ENCODE data around the gene UBE2U.
"Not testable (repeated sequence)": the region's sequence is repeated elsewhere in the genome, so short reads cannot be mapped to it uniquely, and the experiment has no call there.

Gene UBE2U

DNA sequence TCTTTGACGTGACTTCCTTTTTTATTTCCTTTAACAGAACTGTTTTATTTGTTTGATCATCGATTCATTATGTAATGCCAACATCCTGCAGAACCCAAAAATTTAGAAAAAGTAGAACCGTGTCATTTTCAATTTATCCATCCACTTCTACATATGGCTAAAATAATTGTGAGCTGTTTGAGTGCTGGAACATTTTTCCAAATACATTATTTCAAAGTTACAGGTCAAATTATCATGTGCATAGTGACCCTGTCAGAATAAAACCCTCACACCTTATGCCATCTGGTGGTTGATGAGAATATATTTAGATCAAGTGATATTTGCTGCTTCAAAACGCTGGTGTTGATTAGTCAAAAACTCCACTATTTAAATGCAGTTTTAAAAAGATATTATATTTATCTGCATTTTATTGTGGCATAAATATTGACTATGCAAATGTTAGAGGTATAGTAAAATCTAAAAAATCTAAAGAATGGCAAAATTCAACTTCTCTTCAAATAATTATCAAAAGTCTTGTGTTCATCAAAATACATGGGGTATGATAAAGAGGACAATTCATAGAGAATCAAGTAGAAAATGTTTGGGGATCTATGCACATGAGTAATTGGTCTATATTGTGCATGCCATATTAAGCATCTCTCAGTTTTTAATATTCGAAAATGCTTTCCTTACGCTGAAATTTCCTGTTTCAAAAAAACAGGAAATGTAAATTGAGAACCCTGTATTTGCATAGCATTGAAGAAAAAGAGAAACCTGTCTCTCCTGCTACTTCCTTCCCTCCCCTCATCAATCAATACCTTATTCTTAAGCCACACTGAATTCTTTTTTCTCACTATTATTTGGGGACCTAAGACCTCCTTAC lies 39.7 kb downstream of the UBE2U start:
- no peak for DNase-seq

GRCh38 chr1:64243757-64244080 lies 40.3 kb downstream of the UBE2U start:
- no peak for DNase-seq

- no peak for DNase-seq
Measured at GRCh38 chr1:64245495-64245894, 42.1 kb downstream of the UBE2U start.

DNA sequence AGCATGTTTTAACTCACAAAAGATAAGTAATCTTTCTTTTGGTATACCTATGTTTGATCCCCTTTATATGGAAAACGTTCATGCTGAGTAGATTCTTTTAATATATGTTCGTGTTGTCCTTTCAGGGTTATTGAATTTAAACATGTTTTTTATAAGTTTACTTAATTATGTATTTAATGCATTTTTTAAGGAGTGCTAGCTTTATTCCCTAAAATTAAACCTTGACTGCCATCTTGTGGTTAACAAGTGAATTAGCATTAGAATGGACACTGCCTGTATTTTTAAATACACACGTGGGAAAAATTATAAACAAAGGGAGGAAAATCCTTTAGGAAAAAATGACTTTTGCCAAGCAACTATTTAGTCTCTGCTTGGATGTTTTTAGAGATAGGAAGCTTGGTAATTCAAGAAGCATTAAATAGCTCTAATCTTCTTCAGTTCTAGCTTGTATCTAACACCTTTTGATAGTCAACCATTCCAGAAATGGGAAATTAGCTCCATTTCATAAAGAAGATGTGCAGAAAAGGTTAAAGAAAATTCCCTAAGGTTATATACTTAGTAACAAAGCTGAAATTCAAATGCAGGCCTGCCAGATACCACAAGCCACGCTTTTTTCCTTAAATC lies 43.0 kb downstream of the UBE2U start:
- DNase-seq = no peak

GRCh38 chr1:64248065-64248464 lies 44.6 kb downstream of the UBE2U start:
- no peak for DNase-seq

GRCh38 chr1:64250472-64250871 lies 47.0 kb downstream of the UBE2U start:
- DNase-seq = not testable (repeated sequence)

GRCh38 chr1:64251971-64252370 lies 48.5 kb downstream of the UBE2U start:
- DNase-seq = no peak

- not testable (repeated sequence) for DNase-seq
Measured at GRCh38 chr1:64257233-64257632, 53.8 kb downstream of the UBE2U start.

DNA sequence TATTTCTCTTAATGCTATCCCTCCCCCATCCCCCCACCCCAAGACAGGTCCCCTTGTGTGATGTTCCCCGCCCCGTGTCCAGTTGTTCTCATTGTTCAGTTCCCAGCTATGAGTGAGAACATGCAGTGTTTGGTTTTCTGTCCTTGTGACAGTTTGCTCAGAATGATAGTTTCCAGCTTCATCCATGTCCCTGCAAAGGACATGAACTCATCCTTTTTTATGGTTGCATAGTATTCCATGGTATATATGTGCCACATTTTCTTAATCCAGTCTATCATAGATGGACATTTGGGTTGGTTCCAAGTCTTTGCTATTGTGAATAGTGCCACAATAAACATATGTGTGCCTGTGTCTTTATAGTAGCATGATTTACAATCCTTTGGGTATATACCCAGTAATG lies 55.0 kb downstream of the UBE2U start:
- not testable (repeated sequence) for DNase-seq

GRCh38 chr1:64263335-64263734 lies 59.9 kb downstream of the UBE2U start:
- no peak for DNase-seq

GRCh38 chr1:64263856-64264255 lies 60.4 kb downstream of the UBE2U start:
- no peak for DNase-seq

GRCh38 chr1:64265141-64265540 lies 61.7 kb downstream of the UBE2U start:
- no peak for DNase-seq

DNA sequence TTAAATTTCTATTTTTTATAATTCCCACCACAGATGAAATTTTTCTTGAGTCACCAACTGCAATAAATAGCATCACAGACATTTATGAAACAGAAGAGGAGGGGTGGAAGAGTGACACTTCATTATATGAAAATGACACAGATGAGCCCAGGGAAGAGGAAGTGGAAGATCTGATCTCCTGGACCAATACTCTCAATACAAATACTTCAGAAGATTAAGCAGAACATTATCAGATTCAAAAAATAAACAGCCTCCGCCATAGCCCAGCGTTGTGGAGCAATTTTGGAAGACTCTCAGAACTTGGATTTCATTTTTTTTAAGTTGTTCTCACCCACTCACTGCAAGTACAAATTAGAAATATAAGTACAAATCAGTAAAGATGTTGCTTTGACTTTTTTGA lies 63.6 kb downstream of the UBE2U start:
- DNase-seq = no peak

DNA sequence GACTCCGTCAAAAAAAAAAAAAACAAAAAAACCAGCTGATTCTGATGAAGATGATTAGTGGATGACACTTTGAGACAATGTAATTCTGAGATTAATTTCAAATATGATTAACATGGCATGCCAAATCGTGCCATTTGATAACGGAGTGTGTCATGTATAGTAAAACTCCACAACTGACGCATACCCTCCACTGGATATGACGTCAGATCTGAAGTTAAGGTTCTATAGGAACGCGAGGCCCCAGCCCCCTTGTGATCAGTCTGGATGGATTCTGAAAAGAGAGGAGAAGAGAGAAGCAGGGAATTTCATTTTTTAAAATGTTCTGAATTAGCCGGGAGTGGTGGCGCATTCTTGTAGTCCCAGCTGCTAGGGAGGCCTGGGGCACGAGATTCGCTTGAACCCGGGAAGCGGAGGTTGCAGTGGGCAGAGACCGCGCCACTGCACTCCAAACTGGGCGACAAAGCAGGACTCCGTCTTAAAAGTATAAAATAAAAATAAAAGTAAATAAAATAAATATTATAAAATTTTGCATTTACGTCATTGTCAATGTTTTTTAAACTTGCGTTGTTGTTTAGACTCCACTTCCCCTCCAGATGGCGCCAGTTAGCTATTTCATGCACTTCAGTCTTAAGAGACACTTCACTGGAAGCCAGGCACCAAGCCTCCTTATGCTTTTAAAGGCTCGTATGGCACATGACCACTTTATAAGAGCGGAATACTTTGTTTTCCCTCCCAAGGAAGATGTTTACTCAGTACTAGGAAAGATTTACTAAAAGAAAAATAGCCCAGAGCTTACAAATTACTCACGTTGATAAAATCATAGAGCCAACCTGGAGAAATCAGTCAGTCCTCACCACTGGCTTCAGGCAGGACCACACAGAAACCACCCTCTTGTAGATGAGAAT lies 65.5 kb downstream of the UBE2U start:
- DNase-seq = peak; percentile 45 to 55

DNA sequence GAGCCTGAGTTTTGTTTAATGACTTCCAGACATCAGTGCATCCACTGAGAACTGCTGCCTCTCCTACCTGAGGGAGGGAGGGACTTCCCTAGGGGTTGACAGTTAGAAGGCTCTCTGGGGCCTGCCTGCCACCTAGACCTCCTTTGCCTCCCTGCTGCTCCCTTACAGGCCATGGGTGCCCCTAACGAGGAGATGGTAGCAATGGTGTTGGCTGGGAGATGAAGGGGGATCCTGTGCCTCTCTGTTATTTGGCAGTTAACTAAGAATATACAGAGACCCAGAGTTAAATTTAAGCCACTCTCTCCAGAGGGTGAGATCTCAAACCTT lies 66.1 kb downstream of the UBE2U start:
- DNase-seq = no peak

DNA sequence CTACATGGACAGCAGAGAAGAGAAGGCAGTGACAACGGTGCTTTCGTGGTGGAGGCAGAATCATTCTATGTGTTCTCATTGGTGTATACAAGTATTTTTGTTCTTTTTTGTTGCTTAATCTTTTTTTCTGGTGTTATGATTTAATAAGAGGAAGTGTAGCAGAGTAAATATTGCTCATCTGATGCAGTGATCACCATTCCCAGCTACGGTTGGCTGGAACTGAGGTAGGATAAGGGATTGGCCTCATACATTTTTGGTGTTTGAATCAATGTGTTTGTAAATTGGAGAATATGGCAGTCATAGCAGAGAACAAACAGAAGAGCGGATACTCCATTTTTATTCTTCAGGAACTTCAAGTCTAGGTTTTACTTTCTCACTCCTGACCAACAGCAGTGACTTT lies 76.6 kb downstream of the UBE2U start:
- no peak for DNase-seq

GRCh38 chr1:64282351-64282750 lies 78.9 kb downstream of the UBE2U start:
- no peak for DNase-seq

DNA sequence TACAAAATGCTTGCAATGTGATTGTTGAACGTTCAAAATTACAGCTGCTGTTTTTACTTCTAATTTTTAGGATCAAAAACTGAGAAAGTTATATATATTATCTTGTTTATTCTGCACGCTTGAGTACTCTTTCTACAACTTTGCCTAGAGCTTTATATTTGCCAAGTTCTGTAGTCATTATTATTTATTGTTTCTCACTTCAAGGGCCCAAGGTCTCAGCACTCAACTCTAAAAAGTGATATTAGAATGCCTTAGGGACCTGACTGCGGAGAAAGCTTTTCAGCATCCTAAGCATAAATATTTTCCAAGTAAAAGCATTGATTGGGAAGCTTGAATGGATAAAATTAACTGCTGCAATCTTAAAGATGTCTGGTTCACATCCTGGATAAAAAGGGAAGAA lies 83.6 kb downstream of the UBE2U start:
- DNase-seq = no peak

DNA sequence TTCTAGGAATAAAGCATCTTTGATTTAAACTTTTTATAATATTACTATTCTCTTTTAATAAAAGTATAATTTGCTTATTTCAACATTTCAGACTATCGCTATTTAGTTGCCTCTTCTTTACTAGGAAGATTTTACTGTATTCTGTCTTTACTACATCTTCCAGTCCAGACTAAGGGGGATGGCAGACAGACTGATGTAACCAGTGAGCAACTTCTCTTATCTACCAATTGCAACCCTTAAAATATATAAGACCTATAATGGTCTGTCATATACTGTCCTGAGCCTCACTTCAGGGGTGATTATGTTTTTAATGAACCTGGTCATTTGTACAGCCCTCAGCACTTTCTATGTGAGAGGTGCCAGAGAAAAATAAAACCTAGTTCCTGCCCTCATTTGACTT lies 87.0 kb downstream of the UBE2U start:
- no peak for DNase-seq

DNA sequence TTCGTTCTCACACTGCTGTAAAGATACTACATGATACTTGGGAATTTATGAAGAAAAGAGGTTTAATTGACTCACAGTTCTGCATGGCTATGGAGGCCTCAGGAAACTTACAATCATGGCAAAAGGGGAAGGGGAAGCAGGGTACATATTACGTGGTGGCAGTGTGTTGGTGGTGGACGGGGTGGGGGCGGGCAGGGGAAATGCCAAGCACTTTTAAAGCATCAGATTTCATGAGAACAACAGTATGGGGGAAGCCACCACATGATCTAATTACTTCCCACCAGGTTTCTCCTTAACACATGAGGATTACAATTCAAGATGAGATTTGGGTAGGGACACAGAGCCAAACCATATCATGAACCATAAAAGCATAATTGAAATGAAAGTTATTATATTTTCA lies 88.5 kb downstream of the UBE2U start:
- DNase-seq = no peak

DNA sequence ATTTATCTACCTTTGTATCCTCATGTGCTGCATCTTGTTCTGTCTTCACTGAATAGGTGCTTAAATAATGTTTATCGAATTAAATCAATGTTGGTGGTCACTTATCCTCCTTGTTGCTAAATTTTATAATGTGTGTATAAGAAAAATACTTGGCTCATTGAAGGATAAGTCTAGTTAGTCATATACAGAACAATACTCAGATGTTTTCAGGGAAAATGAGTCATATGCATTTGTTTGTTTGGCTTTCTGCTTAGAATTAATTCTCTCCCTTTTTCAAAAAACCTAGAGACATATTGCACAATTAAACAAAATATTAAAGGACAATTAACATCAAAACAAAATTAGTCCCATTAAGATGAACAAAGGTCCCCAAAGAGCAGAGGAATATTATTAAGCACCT lies 89.0 kb downstream of the UBE2U start:
- no peak for DNase-seq

GRCh38 chr1:64293820-64294219 lies 90.4 kb downstream of the UBE2U start:
- DNase-seq = no peak

- DNase-seq = no peak
Measured at GRCh38 chr1:64295136-64295535, 91.7 kb downstream of the UBE2U start.

- DNase-seq = no peak
Measured at GRCh38 chr1:64295561-64295960, 92.1 kb downstream of the UBE2U start.

Data from stimulated activated CD4-positive, alpha-beta T cell treated with anti-CD3 and anti-CD28 coated beads, Interleukin-4, amount 100 ng/mL, for 4 hours (primary cell).